OCI-LY7 (cell line): ENCODE measurements around the gene MARF1.

ENCODE experiments used
- CTCF ChIP-seq: fragments of 200-600 bp; sonication (generic); conservative IDR thresholded peaks from 2 replicates; pipeline ENCODE4 v1.5.1; 2014; ENCODE audit warnings: mild to moderate bottlenecking, antibody characterized with exemption, low read length, moderate library complexity, mixed read lengths
- EZH2phosphoT487 ChIP-seq: fragments of 200-600 bp; sonication (generic); IDR thresholded peaks from 2 replicates; pipeline ENCODE4 v1.6.1; 2018; ENCODE audit warnings: low read depth, borderline replicate concordance, mild to moderate bottlenecking, mixed run types, antibody characterized with exemption, low read length, moderate library complexity, mixed read lengths

- no peak for TF ChIP-seq CTCF
- no peak for TF ChIP-seq EZH2phosphoT487
These were observed 49.7 kb downstream of the MARF1 start for GRCh38 chr16:15593235-15593634.
